ENCODE results near the gene RANBP1.

Gene RANBP1

GRCh38 chr22:20089226-20089976, 26.5 kb upstream of the RANBP1 start:
- DNase-seq: no peak

- no peak for DNase-seq
These were observed 25.8 kb upstream of the RANBP1 start for GRCh38 chr22:20089977-20090729.

- no peak for DNase-seq
These were observed 25.1 kb upstream of the RANBP1 start for GRCh38 chr22:20090730-20091240.

GRCh38 chr22:20091690-20092476, 24.0 kb upstream of the RANBP1 start:
- no peak for DNase-seq

- no peak for DNase-seq
These were observed 23.4 kb upstream of the RANBP1 start for GRCh38 chr22:20092477-20092854.

- peak; percentile 40 for DNase-seq
These were observed 22.3 kb upstream of the RANBP1 start for GRCh38 chr22:20093418-20094196.

GRCh38 chr22:20094197-20094807, 21.6 kb upstream of the RANBP1 start:
- no peak for DNase-seq

- no peak for DNase-seq
These were observed 20.4 kb upstream of the RANBP1 start for GRCh38 chr22:20095521-20095920.

GRCh38 chr22:20096574-20097420, 19.1 kb upstream of the RANBP1 start:
- DNase-seq: no peak

- no peak for DNase-seq
These were observed 16.7 kb upstream of the RANBP1 start for GRCh38 chr22:20099099-20099711.

- peak; percentile 13 for DNase-seq
These were observed 14.3 kb upstream of the RANBP1 start for GRCh38 chr22:20101638-20102037.

- DNase-seq: peak; percentile 8
These were observed 13.6 kb upstream of the RANBP1 start for GRCh38 chr22:20102203-20102780.

- DNase-seq: no peak
These were observed 10.3 kb upstream of the RANBP1 start for GRCh38 chr22:20105456-20106204.

- no peak for DNase-seq
These were observed 9.6 kb upstream of the RANBP1 start for GRCh38 chr22:20106205-20106848.

GRCh38 chr22:20106849-20107237, 9.1 kb upstream of the RANBP1 start:
- DNase-seq: no peak

- DNase-seq: no peak
These were observed 8.4 kb upstream of the RANBP1 start for GRCh38 chr22:20107471-20107901.

- no peak for DNase-seq
These were observed 7.8 kb upstream of the RANBP1 start for GRCh38 chr22:20107951-20108756.

GRCh38 chr22:20108757-20109230, 7.1 kb upstream of the RANBP1 start:
- DNase-seq: no peak

Measured in hematopoietic multipotent progenitor cell treated with erythropoietin and hydrocortisone succinate and interleukin-3 and kit ligand, for 4 days (in vitro differentiated cells).